Right kidney (tissue), 1 donor: Measurements from ENCODE around the gene NELFE.
"Not testable (repeated sequence)": the region's sequence is repeated elsewhere in the genome, so short reads cannot be mapped to it uniquely, and the experiment has no call there.

Experiments
- DNase-seq: peaks from one replicate; pipeline ENCODE4 v3.0.0-alpha.2; 2016

The NELFE gene

GRCh38 chr6:31919624-31920303, 39.0 kb downstream of the NELFE start:
- no peak for DNase-seq

DNA sequence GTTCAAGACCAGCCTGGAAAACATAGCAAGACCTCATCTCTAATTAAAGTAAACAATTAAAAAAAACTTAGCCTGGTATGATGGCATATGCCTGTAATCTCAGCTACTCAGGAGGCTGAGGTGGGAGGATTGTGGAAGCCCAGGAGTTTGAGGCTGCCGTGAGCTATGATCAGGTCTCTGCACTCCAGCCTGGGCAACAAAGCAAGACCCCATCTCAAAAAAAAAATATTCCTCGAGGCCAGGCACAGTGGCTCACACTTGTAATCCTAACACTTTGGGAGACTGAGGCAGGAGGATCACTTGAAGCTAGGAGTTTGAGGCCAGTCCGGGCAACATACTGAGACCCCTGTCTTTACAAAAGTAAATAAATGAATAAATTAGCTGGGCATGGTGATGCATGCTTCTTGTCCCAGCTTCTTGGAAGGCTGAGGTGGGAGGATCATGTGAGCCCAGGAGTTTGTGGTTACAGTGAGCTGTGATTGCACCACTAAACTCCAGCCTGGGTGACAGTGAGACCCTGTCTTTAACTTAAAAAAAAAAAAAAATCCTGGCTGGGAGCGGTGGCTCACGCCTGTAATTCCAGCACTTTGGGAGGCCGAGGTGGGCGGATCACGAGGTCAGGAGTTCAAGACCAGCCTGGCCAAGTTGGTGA, 40.6 kb downstream of the NELFE start:
- DNase-seq: no peak

- no peak for DNase-seq
Measured at GRCh38 chr6:31915756-31916155, 43.0 kb downstream of the NELFE start.

- no peak for DNase-seq
Measured at GRCh38 chr6:31915351-31915750, 43.4 kb downstream of the NELFE start.

DNA sequence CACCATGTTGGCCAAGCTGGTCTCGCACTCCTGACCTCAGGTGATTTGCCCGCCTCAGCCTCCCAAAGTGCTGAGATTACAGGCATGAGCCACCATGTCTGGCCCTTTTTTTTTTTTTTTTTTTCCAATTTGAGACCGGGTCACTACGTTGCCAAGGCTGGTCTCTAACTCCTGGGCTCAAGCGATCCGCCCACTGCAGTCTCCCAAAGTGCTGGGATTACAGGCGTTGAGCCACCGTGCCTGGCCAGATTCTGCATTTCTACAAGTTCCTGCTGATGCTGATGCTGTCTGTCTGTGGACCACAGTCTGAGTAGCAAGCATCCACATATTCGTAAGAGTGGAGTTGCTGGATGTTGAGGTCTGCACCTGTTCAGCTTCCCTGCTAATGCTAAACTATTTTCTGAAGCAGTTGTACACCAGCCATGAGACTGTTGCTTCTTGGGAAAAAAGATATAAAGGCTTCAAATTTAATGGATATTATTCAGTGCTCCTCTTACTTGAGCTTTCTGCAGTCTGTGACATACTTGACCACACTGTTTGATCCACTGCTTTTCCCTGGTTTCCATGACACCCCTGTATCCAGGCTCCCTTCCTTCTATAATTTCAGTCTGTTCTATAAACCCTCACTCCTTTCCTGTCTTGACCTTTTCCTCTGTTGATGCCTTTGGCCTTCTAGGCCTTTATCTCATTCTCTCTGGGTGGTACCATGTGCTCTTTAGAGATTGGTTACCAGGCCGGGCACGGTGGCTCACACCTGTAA, 46.8 kb downstream of the NELFE start:
- DNase-seq: no peak

GRCh38 chr6:31909298-31909697, 49.5 kb downstream of the NELFE start:
- not testable (repeated sequence) for DNase-seq

DNA sequence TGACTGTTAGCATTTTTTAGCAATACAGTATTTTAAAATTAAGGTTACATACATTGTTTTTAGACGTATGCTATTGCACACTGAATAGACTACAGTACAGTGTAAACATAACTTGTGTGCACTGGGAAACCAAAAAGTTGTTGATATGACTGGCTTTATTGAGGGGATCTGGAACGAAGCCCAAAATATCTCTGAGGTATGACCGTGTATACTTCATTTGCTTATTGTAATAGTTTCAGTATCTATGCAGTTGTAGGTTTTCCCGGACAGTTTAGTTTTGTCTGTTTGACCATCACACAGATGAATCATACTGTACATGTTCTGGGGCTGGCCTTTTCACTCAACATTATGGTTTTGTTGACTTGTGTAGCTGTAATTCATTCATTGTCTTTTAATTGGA, 50.0 kb downstream of the NELFE start:
- no peak for DNase-seq

DNA sequence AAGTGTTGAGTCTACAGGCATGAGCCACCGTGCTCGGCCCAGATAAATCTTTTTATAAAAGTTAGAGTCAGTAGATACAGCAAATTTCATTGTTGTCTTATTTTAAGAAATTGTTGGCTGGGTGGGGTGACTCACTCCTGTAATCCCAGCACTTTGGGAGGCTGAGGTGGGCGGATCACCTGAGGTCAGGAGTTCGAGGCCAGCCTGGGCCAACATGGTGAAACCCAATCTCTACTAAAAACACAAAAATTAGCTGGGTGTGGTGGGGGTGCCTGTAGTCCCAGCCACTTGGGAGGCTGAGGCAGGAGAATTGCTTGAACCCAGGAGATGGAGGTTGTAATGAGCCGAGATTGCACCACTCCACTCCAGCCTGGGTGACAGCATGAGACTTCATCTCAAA, 50.5 kb downstream of the NELFE start:
- DNase-seq: not testable (repeated sequence)

GRCh38 chr6:31907158-31907813, 51.5 kb downstream of the NELFE start:
- peak; percentile 13 for DNase-seq

GRCh38 chr6:31906727-31907126, 52.0 kb downstream of the NELFE start:
- DNase-seq: not testable (repeated sequence)

GRCh38 chr6:31906122-31906521, 52.6 kb downstream of the NELFE start:
- DNase-seq: no peak

- DNase-seq: no peak
Measured at GRCh38 chr6:31905041-31905440, 53.7 kb downstream of the NELFE start.

DNA sequence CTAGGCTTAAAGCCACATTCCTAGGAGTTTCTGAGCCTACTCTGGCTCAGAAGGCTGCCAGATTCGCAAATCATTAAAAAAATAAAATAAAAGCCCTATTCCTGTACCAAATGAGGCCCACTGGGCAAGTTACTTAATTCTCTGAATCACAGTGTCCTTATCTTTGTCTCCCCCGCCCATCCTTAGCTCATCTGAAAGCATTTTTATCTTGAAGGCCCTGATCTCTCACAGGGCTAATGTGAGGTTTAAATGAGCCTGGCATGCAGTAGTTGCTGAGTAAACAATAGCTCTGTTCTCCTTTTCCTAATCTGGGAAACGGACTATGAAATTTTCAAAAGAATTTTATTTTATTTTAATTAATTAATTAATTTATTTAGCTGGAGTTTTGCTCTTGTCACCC, 54.8 kb downstream of the NELFE start:
- DNase-seq: no peak
